Fibroblast of skin of scalp (primary cell): ENCODE data around the gene KCNA5.

Experiments used
- DNase-seq: peaks from one replicate; pipeline ENCODE4 v3.0.0-alpha.2; 2013

Gene KCNA5

DNA sequence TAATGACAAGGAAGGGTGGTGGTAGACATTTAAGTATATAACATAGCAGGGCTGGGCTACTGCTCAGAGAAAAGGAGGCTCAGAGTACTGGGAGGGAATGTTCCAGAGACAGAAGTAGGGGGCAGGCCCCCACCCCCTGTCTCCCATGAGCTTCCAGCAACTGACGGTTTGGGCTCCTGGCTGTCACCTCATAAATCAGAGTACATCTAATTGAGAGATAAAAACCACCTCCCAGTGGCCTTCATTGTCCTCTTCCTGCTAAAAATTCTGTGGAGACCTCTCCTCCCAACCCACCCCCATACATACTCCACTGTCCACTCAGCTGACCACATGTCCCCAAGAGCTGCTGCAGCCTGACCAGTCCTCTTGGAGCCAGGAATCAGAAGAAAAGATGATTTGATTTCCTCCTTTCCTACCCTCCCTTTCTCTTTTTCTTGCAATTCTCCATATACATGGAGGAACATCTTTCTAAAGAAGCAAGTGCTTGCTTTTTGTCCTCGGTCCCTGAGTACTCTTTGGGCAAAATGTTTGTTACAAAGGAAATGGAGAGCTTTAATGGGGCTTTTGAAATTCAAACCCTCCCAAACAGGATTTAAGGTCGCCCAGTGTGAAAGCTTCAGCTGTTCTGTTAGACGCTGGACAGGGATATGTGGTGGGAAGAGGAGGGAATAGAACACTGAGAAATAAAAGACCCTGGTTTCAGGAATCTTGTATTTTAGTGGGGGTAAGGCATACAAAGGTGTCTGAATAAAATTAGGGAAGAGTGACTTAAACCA is 16.4 kb upstream of the KCNA5 start:
- DNase-seq = no peak

DNA sequence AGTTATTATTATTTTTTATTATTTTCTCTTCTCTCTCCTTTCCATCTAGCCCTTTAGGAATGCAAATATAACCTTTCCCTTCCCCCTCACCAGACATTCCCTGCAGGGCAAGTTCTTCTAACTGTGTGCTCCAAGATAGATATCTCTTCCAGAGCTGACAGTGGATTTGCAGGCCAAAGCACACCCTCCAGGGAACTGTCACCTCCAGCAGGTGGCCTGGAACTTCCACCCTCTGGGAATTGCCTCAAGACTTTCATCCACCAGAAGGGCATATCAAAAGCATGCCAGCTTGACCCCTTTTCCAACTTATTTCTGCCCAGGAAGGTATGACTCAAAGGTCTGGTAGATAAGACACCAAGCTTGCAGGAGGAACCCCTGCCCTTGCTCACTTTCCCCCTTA is 13.6 kb upstream of the KCNA5 start:
- DNase-seq = no peak

DNA sequence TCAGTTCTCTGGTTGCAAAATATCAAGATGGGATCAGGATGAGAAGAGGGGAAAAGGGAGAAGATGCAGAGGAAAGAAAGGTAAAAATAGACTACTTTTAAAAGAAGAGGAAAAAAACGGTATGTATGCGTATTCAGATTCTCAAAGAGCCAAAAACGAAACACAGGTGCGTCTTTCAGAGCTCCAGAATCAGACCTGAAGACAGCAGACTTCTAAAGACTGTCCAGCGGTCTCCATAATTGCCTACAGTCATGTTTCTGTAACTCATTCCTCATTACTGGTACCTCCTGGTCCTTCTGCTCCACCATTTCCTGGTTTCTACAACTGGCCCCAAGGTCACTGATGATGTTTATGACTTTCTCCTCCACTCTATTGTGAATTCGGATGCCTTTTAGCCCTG is 12.4 kb upstream of the KCNA5 start:
- no peak for DNase-seq

DNA sequence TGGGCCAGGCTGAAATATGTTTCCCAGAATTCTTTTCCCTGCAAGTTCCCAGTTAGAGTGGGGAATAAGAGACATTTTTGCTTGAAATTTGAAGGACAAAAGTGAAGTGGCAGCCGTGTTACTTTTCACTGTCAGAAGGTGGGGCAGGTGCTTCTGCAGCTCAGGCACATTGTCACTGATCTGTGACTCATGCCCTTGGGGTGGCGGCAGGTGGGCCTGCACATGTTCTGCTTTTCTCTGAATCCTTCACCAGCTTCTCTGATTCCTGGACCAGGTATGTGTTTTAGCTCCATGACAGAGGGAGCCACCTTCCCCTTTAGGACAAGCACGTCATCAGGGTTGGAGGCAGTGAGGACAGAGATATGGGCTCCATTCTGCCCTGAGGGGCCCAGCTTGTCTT is 11.7 kb upstream of the KCNA5 start:
- no peak for DNase-seq

DNA sequence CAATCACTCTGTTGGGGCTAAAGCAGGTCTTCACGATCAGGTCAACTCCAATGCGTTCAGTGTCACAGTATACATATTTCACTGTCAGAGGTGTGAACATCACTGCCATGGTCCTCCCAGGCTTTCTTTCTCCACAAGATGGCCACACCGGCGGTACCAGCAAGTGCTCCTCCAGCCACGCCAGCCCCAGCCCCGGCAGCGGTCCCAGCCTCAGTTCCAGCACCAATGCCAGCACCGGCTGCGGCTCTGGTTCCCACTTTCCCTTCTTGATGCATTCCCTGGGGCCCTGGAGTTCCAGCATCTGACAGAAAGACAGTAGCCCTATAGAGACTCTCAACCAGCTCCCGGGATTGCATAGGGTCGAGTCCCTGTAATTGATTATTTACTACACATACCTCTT is 10.9 kb upstream of the KCNA5 start:
- no peak for DNase-seq

DNA sequence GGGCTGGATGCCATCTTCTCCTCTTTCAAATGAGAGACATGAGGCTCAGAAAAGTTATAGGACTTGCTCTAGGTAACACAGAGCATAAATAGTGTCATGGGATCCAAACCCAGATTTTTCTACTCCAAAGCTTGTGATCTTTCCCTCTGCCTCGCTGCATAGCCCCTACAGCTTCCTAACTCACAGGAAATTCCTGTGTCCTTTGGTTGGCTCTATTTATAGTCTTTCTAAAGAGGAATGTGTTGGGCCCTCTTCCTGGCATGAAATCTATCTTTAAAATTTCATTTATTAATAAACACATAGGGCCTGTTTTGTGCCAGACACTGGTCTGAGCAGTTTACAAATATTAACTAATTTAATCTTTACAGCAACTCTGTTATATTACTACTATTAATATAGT is 9.8 kb upstream of the KCNA5 start:
- DNase-seq = peak; percentile 65

DNA sequence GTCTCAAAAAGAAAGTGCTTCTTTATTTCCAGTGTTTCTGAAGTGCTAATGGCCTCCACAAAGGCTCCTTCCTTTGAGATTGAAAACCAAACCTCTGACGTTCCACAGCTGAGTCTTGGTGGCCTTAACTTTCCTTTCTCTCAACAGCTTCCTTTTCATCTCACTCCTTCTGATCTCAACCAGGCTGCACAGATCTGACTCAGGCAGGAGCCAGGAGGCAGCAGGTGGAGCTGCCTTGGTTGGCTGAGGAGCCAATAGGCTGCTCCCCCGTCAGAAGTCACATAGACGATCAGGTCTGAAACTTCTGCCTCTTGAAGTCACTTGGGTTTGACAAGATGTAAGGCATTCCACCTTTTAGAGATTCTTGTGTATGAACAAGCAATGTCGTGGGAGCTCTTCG is 9.1 kb upstream of the KCNA5 start:
- DNase-seq = no peak

DNA sequence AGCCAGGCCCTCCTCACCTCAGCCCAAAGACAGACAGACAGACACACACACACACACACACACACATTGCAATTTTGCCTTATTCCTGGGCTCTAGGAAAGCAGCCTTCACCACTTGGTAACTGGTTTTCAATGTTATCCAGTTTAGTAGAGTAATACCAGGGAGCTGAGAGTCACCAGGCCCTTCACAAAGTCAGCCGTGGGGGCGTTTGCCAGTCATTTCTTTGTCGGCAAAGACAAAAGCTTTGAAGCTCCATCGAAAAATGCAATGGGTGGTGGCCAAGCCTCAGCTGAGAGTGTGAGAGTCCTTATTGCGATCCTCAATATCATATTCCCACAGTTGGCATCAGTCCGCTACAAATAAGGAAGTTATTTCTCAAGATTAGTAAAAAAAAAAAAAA is 8.1 kb upstream of the KCNA5 start:
- no peak for DNase-seq

DNA sequence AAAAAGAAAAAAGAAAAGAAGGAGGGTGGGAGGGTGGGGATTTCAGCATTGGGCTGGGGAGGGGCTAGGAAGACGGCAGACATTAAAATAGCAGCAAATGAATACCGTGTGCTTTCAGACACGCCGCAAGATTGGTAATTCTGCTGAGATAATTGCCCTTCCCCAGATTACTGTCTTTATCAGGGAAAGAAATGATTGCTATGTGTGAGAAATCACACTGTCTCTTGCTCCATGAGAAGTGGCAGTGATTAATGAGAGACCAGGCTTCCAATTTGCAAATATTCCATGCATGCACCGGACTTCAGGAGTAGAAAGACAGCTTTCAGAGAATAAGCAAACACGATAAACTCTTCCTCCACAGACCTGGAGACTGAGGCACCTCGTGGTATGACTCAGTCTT is 7.6 kb upstream of the KCNA5 start:
- no peak for DNase-seq

DNA sequence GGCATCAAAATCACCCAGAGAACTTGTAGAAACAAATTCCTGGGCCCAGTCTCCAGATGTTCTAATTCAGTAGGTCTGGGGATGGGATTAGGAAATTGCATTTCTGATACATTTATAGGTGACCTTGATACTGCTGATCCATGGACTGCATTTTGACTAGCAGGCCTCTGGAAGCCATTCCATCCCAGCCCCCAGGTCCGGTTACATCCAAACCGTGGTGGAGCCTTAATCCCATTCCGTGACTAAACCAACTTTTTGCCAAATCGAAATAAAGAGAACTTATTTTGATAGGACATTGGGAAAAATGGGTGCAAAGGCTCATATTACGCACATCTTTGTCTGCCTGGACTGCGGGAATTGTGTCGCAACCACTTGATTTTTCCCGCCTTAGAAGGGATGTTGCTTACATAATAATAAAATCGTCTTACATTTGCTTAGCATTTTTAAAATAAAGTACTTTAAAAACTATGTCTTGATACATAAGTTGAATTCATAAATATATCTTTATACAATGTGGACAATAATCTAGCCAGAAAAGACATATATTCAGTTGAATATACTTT is 5.8 kb upstream of the KCNA5 start:
- DNase-seq = no peak

DNA sequence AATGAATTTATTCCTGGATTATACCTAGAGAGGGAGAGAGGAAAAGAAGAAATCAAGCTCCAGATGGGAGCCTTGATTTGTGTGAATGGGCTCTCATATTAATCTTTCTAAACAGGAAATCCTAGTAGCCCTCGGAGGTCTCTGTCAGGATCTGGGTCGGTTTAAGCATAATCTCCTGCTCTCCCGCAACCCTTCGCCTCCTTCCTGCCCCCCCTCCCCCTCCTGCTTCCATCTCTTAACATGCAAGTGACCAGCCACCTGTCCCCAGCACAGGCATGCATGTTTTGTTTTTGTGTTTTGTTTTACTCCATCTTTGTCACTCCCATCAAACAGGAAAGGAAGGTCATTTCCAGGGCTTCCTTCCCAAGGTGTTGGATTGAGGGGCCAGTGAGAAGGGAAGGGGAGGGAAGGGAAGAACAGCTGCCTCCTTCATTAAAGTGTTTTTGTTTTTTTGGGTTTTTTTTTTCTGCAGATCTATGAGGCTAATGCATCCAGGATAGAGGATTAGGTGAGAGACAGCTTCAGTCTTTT is 4.8 kb upstream of the KCNA5 start:
- DNase-seq = no peak

DNA sequence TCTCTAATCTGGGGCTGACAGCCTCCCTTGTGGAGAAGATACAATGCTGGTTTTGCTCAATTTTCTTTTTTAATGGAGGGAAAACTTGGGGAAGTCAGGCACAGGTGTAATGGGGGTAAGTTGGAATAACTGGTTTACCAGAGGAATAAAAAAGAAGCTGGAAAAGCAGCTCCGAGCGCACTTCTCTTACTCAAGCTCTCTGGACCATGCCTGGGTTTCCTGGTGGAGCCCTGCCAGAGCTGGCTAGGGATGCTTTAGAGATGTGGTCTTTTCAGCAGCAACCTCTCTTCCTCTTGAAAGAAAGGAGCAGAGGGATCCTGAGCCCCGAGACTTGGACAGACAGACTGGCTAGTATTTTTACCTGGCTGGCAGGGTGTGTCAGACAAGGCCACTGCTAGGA is 3.9 kb upstream of the KCNA5 start:
- DNase-seq = no peak

DNA sequence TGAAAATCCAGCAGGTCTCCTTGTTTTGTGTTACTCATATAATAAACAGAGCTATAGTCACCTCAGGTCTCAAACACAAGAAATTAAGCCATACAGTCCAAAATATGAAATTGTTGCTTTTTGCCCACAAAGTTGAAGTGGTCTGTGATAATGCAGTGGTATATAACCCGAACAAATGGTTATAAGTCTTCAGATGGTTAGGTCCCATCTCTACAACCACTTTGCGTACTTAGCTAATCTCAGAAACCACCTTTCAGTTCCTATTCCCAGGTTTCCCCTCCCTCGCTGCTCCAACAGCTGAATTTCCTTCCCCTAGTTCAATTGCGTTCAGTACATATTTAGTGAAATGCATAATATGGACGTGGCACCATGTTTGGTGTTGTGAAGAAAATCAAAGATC is 3.3 kb upstream of the KCNA5 start:
- no peak for DNase-seq

DNA sequence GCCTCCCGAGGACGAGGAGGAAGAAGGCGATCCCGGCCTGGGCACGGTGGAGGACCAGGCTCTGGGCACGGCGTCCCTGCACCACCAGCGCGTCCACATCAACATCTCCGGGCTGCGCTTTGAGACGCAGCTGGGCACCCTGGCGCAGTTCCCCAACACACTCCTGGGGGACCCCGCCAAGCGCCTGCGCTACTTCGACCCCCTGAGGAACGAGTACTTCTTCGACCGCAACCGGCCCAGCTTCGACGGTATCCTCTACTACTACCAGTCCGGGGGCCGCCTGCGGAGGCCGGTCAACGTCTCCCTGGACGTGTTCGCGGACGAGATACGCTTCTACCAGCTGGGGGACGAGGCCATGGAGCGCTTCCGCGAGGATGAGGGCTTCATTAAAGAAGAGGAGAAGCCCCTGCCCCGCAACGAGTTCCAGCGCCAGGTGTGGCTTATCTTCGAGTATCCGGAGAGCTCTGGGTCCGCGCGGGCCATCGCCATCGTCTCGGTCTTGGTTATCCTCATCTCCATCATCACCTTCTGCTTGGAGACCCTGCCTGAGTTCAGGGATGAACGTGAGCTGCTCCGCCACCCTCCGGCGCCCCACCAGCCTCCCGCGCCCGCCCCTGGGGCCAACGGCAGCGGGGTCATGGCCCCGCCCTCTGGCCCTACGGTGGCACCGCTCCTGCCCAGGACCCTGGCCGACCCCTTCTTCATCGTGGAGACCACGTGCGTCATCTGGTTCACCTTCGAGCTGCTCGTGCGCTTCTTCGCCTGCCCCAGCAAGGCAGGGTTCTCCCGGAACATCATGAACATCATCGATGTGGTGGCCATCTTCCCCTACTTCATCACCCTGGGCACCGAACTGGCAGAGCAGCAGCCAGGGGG is 979 bp downstream of the KCNA5 start:
- no peak for DNase-seq

DNA sequence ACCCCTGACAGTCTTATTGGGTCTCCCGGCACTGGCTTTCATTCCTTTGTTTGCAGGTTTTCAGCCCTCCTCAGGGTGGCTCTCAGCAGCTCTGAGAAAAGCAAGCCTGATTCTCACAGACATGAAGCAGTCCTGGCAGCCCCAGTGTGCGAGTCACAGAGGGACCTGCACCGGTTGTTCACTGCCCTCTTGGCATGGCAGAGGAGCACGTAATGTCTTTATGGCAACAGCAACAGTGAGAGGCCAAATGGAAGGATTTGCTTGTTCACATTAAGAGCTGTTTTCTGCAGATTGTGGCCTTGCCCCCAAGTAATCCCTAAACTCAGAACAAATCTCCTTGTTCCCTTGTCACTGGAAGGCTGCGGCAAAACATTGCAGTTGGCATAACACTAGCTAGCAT is 3.4 kb downstream of the KCNA5 start:
- no peak for DNase-seq

DNA sequence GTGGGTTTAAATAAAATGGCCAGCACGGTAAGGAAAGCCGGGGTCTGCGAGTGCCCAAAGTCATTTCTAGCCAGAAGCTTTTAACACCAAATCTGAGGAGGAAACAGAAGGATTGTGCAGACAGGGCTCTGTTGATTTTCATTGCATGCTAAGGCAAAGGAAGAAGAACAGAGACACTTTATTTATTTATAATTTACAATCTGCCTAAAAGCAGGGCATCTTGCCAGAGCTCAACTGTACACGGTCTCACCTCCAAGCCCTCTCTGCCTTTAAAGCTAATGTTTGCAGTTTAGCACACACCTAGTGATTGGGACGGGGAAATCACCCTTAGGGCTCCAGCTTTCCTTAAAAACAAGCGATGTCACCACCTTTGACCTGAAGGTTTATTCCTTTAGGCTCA is 4.0 kb downstream of the KCNA5 start:
- DNase-seq = no peak

DNA sequence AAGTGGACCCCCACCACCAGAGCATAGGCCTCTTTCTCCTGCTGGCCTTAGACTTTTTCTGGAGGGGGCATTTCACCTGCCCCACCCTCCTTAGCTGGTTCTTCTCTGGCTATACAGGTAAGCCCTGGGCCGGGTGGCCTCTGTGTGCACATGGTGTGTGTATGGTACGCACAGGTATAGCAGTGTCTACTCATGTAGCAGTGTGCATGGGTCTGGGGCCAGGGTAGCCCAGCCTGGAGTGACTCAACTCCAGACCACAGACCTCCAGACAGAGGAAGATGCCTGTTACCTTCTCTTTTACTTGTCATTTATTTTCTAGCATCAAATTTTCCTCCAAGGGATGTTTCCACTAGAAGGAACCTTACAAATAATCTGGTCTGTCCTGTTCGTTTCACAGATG is 6.9 kb downstream of the KCNA5 start:
- no peak for DNase-seq

DNA sequence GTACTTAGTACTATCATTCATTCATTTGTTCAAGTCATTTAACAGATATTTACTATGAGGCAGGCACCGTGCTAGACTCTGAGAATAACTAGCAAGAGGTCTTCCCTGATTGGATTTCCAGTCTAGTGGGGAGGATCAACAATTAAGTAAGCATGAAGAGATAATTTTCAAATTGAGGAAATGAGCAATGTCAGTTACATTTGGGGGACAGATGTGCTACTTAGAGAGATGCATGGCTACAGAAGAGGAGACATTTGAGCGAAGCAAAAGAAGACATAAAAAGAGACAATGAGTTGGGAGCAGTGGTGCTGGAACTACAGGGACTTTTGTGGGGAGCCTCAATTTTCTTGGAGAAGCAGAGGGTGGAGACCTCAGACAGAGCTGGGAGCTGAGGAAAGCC is 7.7 kb downstream of the KCNA5 start:
- DNase-seq = no peak

DNA sequence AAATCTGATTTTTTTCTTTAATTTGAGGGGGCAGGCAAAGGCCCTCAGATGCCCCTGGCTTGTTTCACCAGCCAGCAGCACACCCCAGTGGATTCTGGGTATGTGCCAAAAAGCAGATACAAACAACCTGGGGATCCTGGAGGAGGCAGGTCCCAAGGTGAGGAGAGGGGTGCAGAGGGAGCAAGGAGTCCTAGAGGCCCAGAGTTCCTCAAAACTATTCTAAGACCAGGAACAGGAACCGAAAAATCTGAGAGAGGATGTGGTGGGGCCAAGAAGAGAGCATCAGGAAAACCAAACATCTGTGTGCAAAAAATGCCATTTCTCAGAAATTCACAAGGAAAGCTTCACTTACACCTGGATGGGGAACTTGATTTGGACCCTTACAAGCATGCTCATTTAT is 8.2 kb downstream of the KCNA5 start:
- DNase-seq = no peak

DNA sequence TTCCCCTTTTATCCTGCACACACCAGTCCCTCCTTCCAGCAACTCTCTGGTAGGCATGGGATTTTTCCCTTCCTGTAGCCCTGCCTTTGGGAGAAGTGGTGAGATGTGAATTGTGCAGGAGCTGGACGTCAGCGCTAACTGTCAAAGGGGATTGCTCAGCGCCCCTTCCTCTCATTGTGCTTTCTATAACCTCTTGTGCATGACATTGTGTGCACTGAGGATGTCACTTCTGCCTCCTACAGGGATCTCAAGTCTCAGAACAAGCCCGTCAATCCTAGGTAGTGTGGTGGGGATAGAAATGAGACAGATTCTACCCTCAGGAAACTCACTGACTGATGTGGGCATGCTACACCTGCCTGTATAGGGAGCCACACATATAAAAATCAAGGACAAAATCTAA is 8.7 kb downstream of the KCNA5 start:
- DNase-seq = no peak

DNA sequence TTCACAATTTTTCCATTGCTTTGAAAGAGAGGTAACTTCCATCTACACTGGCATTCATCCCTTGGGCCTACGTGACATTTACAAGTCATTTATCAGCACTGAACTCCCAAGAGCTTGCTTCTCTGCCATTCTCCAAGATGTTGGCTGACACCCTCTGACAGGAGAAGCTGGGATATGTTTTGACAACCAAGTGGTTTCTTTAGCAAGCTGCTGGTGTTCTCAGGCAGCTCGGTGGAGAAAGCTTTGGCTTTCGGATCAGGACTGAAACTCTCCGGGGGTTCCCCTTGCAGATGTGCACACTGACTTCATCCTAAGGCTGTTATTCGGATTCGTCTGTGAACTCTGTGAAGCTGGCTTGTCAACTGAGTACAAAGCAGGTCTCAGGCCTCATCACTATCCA is 15.7 kb downstream of the KCNA5 start:
- no peak for DNase-seq

DNA sequence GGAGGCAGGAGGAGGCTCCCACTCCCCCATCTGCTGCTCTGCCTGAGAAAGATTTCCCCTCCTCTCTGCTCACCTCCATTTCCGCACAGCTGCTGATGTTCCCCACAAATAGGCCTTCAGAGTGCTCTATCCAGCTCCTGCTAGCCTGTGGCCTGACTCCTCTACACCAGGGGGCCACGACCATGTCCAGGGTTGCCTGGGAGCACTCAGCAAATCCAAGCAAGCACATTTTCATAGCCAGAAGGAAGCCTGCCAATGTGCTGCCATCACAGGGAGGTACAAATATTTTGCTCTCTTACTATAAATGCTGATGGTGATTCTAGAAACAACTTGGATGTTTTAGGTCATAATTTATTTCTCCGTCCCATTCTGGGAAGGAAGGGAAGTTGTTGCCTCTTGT is 17.3 kb downstream of the KCNA5 start:
- DNase-seq = no peak

DNA sequence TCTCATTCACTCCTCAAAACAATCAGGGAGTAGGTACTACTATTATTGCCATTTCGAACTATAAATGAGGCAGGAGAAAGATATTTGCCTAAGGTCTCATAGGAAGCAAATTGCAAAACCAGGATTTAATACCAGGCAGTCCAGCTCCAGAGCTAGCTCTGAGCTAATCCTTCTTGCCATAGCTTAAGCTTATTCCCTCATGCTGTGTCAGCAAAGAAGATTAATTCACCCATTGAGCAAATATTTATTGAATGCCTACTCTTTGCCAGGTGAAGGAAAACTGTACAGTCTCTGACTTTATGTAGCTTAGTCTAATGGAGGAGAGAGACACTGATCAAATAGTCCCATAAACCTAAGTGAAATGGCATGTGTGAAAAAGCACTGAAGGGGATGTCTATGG is 19.5 kb downstream of the KCNA5 start:
- no peak for DNase-seq
